ENCODE data around the gene CLSTN1. TPM values are rescaled to one million over a fixed set of nuclear protein-coding genes. Genes with fewer than 3 reads are reported as not detected.
A peak's percentile ranks its signal among the peaks of the same experiment; 100 is the strongest.

The CLSTN1 gene
- total RNA-seq, 1 donor from 2014 or later = 127 TPM

- TF ChIP-seq, protein P1, sequence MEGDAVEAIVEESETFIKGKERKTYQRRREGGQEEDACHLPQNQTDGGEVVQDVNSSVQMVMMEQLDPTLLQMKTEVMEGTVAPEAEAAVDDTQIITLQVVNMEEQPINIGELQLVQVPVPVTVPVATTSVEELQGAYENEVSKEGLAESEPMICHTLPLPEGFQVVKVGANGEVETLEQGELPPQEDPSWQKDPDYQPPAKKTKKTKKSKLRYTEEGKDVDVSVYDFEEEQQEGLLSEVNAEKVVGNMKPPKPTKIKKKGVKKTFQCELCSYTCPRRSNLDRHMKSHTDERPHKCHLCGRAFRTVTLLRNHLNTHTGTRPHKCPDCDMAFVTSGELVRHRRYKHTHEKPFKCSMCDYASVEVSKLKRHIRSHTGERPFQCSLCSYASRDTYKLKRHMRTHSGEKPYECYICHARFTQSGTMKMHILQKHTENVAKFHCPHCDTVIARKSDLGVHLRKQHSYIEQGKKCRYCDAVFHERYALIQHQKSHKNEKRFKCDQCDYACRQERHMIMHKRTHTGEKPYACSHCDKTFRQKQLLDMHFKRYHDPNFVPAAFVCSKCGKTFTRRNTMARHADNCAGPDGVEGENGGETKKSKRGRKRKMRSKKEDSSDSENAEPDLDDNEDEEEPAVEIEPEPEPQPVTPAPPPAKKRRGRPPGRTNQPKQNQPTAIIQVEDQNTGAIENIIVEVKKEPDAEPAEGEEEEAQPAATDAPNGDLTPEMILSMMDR (IDR thresholded peaks at IDR 0.05; ENCODE audit: unreplicated experiment) = no peak
- peaks cover 54% of the 10 kb centered on the region for H3K27me3 Mint-ChIP-seq (ENCODE audit: low read depth)
- no peaks in the 10 kb centered on the region for H3K9me3 Mint-ChIP-seq
- no peak overlapping the region for H3K27ac Mint-ChIP-seq
- H3K36me3 Mint-ChIP-seq = no peaks in the 10 kb centered on the region
- no peak overlapping the region for H3K4me3 Mint-ChIP-seq
- no peak for DNase-seq (ENCODE audit: low spot score in 2 of 2, unreplicated experiment in 2 of 2)
- peaks cover 15% of the 10 kb centered on the region for H3K4me1 Mint-ChIP-seq
Measured at GRCh38 chr1:9691108-9691445, 132.7 kb downstream of the CLSTN1 start.

DNA sequence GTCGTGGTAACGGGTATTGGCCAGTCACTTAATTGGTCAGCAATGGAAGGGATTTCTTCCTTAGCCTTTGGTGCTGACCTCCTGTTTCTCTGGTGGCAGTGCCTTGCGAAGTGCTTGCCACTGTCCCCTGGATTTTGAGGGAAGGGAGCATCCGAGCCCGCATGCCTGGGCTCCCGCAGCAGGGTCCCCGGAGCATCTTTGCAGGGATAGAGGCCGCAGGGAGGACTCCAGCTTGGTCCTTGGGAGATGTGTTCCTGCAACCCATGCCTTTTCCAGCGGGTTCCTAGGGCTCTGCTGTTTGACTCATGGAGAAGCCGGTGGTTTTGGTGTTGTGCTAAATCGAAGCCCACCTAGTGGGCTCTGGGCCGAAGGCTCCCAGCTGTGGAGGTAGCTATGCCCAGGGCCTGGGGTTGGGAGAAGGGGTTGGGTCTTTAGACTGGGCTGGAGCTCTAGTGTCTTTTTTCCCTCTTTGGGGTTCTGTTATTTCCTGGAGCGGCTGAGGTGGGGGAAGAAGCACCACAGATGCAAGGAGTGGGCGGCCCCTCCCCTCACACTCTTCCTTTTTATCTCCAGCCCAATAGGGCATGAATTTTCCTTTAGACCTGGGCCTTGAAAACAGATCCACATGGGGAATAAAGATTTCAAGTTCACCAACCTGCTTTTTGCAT, 133.2 kb downstream of the CLSTN1 start:
- Mint-ChIP-seq H3K9me3 (no peaks in the 10 kb centered on the region), H3K36me3 (no peaks in the 10 kb centered on the region), H3K4me3 (peak overlapping the region; percentile 84), H3K4me1 (peaks cover 15% of the 10 kb centered on the region), H3K27me3 (ENCODE audit: low read depth) (peaks cover 54% of the 10 kb centered on the region), H3K27ac (no peak overlapping the region)
- TF ChIP-seq, protein P1 (IDR thresholded peaks at IDR 0.05; ENCODE audit: unreplicated experiment) = no peak
- no peak for DNase-seq (ENCODE audit: low spot score in 2 of 2, unreplicated experiment in 2 of 2)

- Mint-ChIP-seq H3K4me3 (peak overlapping the region; percentile 84), H3K27me3 (ENCODE audit: low read depth) (peaks cover 50% of the 10 kb centered on the region), H3K27ac (no peak overlapping the region), H3K36me3 (no peaks in the 10 kb centered on the region), H3K4me1 (peaks cover 15% of the 10 kb centered on the region), H3K9me3 (no peaks in the 10 kb centered on the region)
- TF ChIP-seq, protein P1 (IDR thresholded peaks at IDR 0.05; ENCODE audit: unreplicated experiment) = no peak
- peak in 1 of 2 experiments; percentile 57 for DNase-seq (ENCODE audit: low spot score in 2 of 2, unreplicated experiment in 2 of 2)
Measured at GRCh38 chr1:9689971-9690381, 133.8 kb downstream of the CLSTN1 start.

GRCh38 chr1:9689011-9689706, 134.6 kb downstream of the CLSTN1 start:
- Mint-ChIP-seq H3K27me3 (ENCODE audit: low read depth) (peaks cover 49% of the 10 kb centered on the region), H3K4me3 (peak overlapping the region; percentile 78), H3K4me1 (peaks cover 15% of the 10 kb centered on the region), H3K9me3 (no peaks in the 10 kb centered on the region), H3K36me3 (no peaks in the 10 kb centered on the region), H3K27ac (no peak overlapping the region)
- peak; percentile 69 to 83 for DNase-seq (ENCODE audit: low spot score in 2 of 2, unreplicated experiment in 2 of 2)
- TF ChIP-seq, protein P1 (IDR thresholded peaks at IDR 0.05; ENCODE audit: unreplicated experiment) = no peak

DNA sequence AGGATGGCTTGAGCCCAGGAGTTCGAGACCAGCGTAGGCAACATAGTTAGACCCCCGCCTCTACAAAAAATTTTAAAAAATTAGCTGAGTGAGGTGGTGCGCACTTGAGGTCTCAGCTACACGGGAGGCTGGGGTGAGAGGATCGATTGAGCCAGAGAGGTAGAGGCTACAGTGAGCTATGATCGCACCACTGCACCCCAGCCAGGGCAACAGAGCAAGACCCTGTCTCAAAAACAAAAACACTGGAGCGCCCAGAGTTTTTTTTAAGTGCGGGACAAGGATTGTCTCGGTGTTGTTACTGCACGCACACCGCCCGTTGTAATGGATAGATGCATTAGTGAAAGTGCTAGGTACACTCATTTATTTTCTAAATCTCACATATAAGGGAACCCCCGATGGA, 135.2 kb downstream of the CLSTN1 start:
- DNase-seq (ENCODE audit: low spot score in 2 of 2, unreplicated experiment in 2 of 2) = no peak
- TF ChIP-seq, protein P1 (IDR thresholded peaks at IDR 0.05; ENCODE audit: unreplicated experiment) = no peak
- no peak overlapping the region for H3K27ac Mint-ChIP-seq
- peak overlapping the region; percentile 78 for H3K4me3 Mint-ChIP-seq
- H3K27me3 Mint-ChIP-seq (ENCODE audit: low read depth) = peaks cover 46% of the 10 kb centered on the region
- no peaks in the 10 kb centered on the region for H3K9me3 Mint-ChIP-seq
- no peaks in the 10 kb centered on the region for H3K36me3 Mint-ChIP-seq
- H3K4me1 Mint-ChIP-seq = peaks cover 15% of the 10 kb centered on the region

Data from mesothelial cell of epicardium (in vitro differentiated cells).